ENCODE data around the gene APAF1.

APAF1 gene

GRCh38 chr12:98771811-98772752 is 127.0 kb downstream of the APAF1 start:
- H3K27ac Mint-ChIP-seq = no peak overlapping the region
- H3K4me3 Mint-ChIP-seq = no peak overlapping the region
- H3K4me1 Mint-ChIP-seq (ENCODE audit: low read depth) = no peaks in the 10 kb centered on the region
- peaks cover 6% of the 10 kb centered on the region for H3K27me3 Mint-ChIP-seq
- intact Hi-C loops (cut with micrococcal nuclease) = no loop called here
- no peaks in the 10 kb centered on the region for H3K36me3 Mint-ChIP-seq (ENCODE audit: low read depth)
- H3K9me3 Mint-ChIP-seq = no peaks in the 10 kb centered on the region

GRCh38 chr12:98772818-98773217 is 127.7 kb downstream of the APAF1 start:
- Mint-ChIP-seq H3K9me3 (no peaks in the 10 kb centered on the region), H3K27me3 (peaks cover 6% of the 10 kb centered on the region), H3K36me3 (ENCODE audit: low read depth) (no peaks in the 10 kb centered on the region), H3K4me3 (no peak overlapping the region), H3K4me1 (ENCODE audit: low read depth) (no peaks in the 10 kb centered on the region), H3K27ac (no peak overlapping the region)
- intact Hi-C loops (cut with micrococcal nuclease) = no loop called here

GRCh38 chr12:98780261-98780660 is 135.2 kb downstream of the APAF1 start:
- H3K36me3 Mint-ChIP-seq (ENCODE audit: low read depth) = no peaks in the 10 kb centered on the region
- H3K4me3 Mint-ChIP-seq = no peak overlapping the region
- no peaks in the 10 kb centered on the region for H3K4me1 Mint-ChIP-seq (ENCODE audit: low read depth)
- intact Hi-C loops (cut with micrococcal nuclease) = no loop called here
- H3K9me3 Mint-ChIP-seq = no peaks in the 10 kb centered on the region
- H3K27ac Mint-ChIP-seq = no peak overlapping the region
- H3K27me3 Mint-ChIP-seq = peaks cover 8% of the 10 kb centered on the region

- Mint-ChIP-seq H3K9me3 (no peaks in the 10 kb centered on the region), H3K27me3 (peaks cover 4% of the 10 kb centered on the region), H3K4me1 (ENCODE audit: low read depth) (no peaks in the 10 kb centered on the region), H3K27ac (no peak overlapping the region), H3K36me3 (ENCODE audit: low read depth) (no peaks in the 10 kb centered on the region), H3K4me3 (no peak overlapping the region)
- intact Hi-C loops (cut with micrococcal nuclease) = no loop called here
These were observed 138.3 kb downstream of the APAF1 start for GRCh38 chr12:98783420-98783819.
